Measurements from ENCODE around the gene NLRP5. TPM values are rescaled to one million over a fixed set of nuclear protein-coding genes. Genes with fewer than 3 reads are reported as not detected.

NLRP5 gene
- total and polyA plus RNA-seq, 2 of the 8 experiments (the other 6 are each of a cell fraction or from before 2014, with no cell fraction given): not detected

- H2BK20ac ChIP-seq (ENCODE audit: low read length): no peak overlapping the region
- no peak overlapping the region for H3K27ac ChIP-seq (ENCODE audit: low read depth, low read length)
- peaks cover 0 to 14% (median 6%) of the 10 kb centered on the region in 4 experiments; a peak in 6 of 7 replicates for H3K4me1 ChIP-seq (replicated peaks in 1 of 4; ENCODE audit: control insufficient read depth in 3 of 4, insufficient read depth in 4 of 4, low read length in 3 of 4)
- H4K91ac ChIP-seq (replicated peaks; ENCODE audit: insufficient read length, low read length): no peak overlapping the region
- ChIA-PET CTCF (ENCODE audit: partially characterized antibody) (interaction anchor here (0.5 to 10.4 kb wide), 39 partner anchors 9 to 1111 kb away, joined by 3 to 92 read pairs (median 4); partner anchors contain the start of genes ZNF264, ZSCAN5A and ZSCAN5C), POLR2A (ENCODE audit: partially characterized antibody) (interaction anchor here (0.8 to 2.8 kb wide), 16 partner anchors 10 to 287 kb away, joined by 3 to 15 read pairs (median 4); partner anchors contain the start of genes ZNF787 and ZSCAN5A)
- no peaks in the 10 kb centered on the region for H3K79me2 ChIP-seq (ENCODE audit: control insufficient read depth in 1 of 2, insufficient read depth in 2 of 2, low read length in 2 of 2)
- peak overlapping the region; percentile 53; the same call in 1 of the 2 replicates for H2BK15ac ChIP-seq (ENCODE audit: low read length)
- peak overlapping the region; percentile 52; the same call in 1 of the 2 replicates for H2BK5ac ChIP-seq (ENCODE audit: low read depth, low read length)
- FAIRE-seq (no peak), DNase-seq (ENCODE audit: low read depth in 1 of 2, low spot score in 2 of 2) (peak in 1 of 2 experiments; percentile 94)
- H3K79me1 ChIP-seq (ENCODE audit: low read depth, low read length): peaks cover 2% of the 10 kb centered on the region
- no peak overlapping the region for H2AK5ac ChIP-seq (ENCODE audit: low read depth, low read length)
- H3K4me3 ChIP-seq (ENCODE audit: extremely low read depth in 1 of 4, insufficient read depth in 2 of 4, low read depth in 3 of 4, low read length in 4 of 4): peak overlapping the region; percentile 38 to 74 (median 46); a peak in 7 of 8 replicates
- no peak overlapping the region for H4K5ac ChIP-seq (ENCODE audit: insufficient read length, low read depth, low read length)
- 0 out of 2 replicates have a peak overlapping the region, but pooled peaks have one; percentile 58 for H4K8ac ChIP-seq (ENCODE audit: extremely low read depth, insufficient read depth, low read length)
- H3K9ac ChIP-seq (replicated peaks in 1 of 4; ENCODE audit: extremely low read depth in 1 of 4, low read depth in 3 of 4, low read length in 3 of 4): peak overlapping the region in 2 of 4 experiments; percentile 28 to 53; a peak in 2 of 7 replicates
- no peak overlapping the region for H3K23ac ChIP-seq (ENCODE audit: insufficient read length)
- no peaks in the 10 kb centered on the region for H3K27me3 ChIP-seq (replicated peaks in 1 of 4; ENCODE audit: control insufficient read depth in 3 of 4, extremely low read depth in 1 of 4, insufficient read depth in 3 of 4, low read length in 3 of 4)
- no peak overlapping the region for H3K56ac ChIP-seq (replicated peaks; ENCODE audit: insufficient read length, low read depth, low read length)
- peaks cover 0 to 3% of the 10 kb centered on the region in 2 experiments; a peak in 1 of 4 replicates for H3K9me3 ChIP-seq (ENCODE audit: insufficient read depth in 2 of 2, low read depth in 1 of 2, low read length in 1 of 2)
- peaks cover 7% of the 10 kb centered on the region for H3K23me2 ChIP-seq (ENCODE audit: low read depth, low read length)
- WGBS, 2 experiments (ENCODE audit: extremely low coverage in 1 of 2, insufficient coverage in 1 of 2, insufficient read length in 1 of 2, insufficient replicate concordance in 2 of 2, low coverage in 1 of 2, low lambda C conversion rate in 2 of 2, missing lambda C conversion rate in 1 of 2): 16% methylated on average over 34 of the region's 36 CpGs; no CpG with 5 or more reads in 1 of the 2 experiments
- peak overlapping the region; percentile 68; the same call in 1 of the 2 replicates for H3K18ac ChIP-seq (ENCODE audit: extremely low read depth, low read length)
- no peak overlapping the region for H3K14ac ChIP-seq (ENCODE audit: insufficient read length)
- H2AFZ ChIP-seq (ENCODE audit: low read length): peak overlapping the region; percentile 94; the same call in 1 of the 2 replicates
- peaks cover 0 to 3% (median 2%) of the 10 kb centered on the region in 4 experiments; a peak in 1 of 8 replicates for H3K36me3 ChIP-seq (ENCODE audit: control insufficient read depth in 2 of 4, insufficient read depth in 4 of 4, low read length in 3 of 4)
- peaks cover 6 to 11% of the 10 kb centered on the region in 2 experiments for H4K20me1 ChIP-seq (replicated peaks in 1 of 2; ENCODE audit: control insufficient read depth in 1 of 2, insufficient read depth in 2 of 2, low read length in 2 of 2)
- H3K4ac ChIP-seq (replicated peaks; ENCODE audit: insufficient read length, low read depth, low read length): peak overlapping the region; percentile 91
- no peak overlapping the region for H2BK120ac ChIP-seq (replicated peaks; ENCODE audit: low read depth, low read length)
- H2BK12ac ChIP-seq (ENCODE audit: low read depth, low read length): no peak overlapping the region; the same call in 1 of the 2 replicates
- H3K4me2 ChIP-seq (ENCODE audit: insufficient read depth in 1 of 2, low read depth in 2 of 2, low read length in 2 of 2): peak overlapping the region; percentile 60 to 99
- TF ChIP-seq KDM1A (IDR thresholded peaks at IDR 0.05; ENCODE audit: borderline replicate concordance, low read length): no peak
- TF ChIP-seq RFX5 (IDR thresholded peaks at IDR 0.05; ENCODE audit: borderline replicate concordance, low read depth, low read length): no peak
- peak; percentile 15; the same call in 1 of the 2 replicates for TF ChIP-seq POLR2AphosphoS5 (IDR thresholded peaks at IDR 0.05; ENCODE audit: low read depth, low read length)
- no peak for TF ChIP-seq GABPA (IDR thresholded peaks at IDR 0.05; ENCODE audit: borderline replicate concordance, insufficient read depth, low read length)
- no peak for TF ChIP-seq POU5F1 (IDR thresholded peaks at IDR 0.05; ENCODE audit: low read depth, low read length)
- no peak for TF ChIP-seq CEBPB (IDR thresholded peaks at IDR 0.05; ENCODE audit: low read depth, low read length)
- no peak for TF ChIP-seq CHD1 (IDR thresholded peaks at IDR 0.05; ENCODE audit: low read depth, low read length)
- no peak for TF ChIP-seq SP2 (IDR thresholded peaks at IDR 0.05; ENCODE audit: low read length)
- no peak for TF ChIP-seq POLR2A (IDR thresholded peaks at IDR 0.05; ENCODE audit: control extremely low read depth in 1 of 2, low read depth in 2 of 2, low read length in 2 of 2)
These were observed 94.3 kb downstream of the NLRP5 start for GRCh38 chr19:56080669-56081401.
